ENCODE data around the gene NUDT3. TPM values are rescaled to one million over a fixed set of nuclear protein-coding genes. Genes with fewer than 3 reads are reported as not detected.
A peak's percentile ranks its signal among the peaks of the same experiment; 100 is the strongest.

NUDT3 gene
- total RNA-seq, 1 donor from 2014 or later = 29.1 TPM

DNA sequence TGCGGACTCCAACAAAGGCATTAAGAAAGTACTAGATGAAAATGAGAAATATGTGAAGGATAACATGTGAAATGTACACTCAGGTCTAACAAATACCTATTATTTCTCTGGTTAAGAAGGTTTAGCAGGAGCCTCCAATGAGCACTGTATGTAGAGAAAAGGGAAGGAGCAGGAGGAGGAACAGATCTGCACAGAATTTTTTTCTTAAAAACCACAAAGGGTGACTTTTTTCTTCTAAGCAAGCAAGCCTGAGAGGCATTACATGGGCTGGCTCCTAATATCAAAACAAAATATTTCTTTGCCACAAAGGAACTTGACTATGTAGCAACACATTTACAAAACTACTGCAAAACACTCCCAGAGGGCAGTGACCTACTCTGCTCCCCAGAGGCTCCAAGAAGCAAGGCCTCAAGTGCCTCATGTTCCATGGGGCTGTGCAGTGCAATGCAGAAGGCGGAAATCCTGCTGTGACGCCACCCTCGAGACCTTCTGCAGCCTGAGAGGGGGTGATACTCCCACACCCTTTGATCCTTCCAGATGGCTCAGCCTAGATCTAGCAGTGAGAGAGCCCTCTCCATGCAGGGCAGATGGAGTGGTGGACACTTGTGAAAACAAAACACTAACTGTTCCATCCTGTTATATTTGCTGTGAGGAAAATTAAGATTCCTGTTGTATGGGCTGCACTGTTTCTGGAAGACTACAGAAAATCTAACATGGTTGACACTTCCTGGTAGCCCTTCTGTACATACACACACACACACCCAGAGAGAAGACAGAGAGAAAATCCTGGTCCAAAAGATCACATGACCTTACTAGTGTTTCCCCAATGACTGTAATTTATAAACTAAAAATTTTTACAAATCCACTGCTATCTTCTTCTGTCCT is 107.7 kb downstream of the NUDT3 start:
- no peaks in the 10 kb centered on the region for H3K9me3 ChIP-seq
- H3K27ac ChIP-seq = peak overlapping the region; percentile 56
- peaks cover 37% of the 10 kb centered on the region for H3K4me1 ChIP-seq
- no peaks in the 10 kb centered on the region for H3K27me3 ChIP-seq (ENCODE audit: low read depth)
- peaks cover 6% of the 10 kb centered on the region for H3K36me3 ChIP-seq
- TF ChIP-seq, protein P1, sequence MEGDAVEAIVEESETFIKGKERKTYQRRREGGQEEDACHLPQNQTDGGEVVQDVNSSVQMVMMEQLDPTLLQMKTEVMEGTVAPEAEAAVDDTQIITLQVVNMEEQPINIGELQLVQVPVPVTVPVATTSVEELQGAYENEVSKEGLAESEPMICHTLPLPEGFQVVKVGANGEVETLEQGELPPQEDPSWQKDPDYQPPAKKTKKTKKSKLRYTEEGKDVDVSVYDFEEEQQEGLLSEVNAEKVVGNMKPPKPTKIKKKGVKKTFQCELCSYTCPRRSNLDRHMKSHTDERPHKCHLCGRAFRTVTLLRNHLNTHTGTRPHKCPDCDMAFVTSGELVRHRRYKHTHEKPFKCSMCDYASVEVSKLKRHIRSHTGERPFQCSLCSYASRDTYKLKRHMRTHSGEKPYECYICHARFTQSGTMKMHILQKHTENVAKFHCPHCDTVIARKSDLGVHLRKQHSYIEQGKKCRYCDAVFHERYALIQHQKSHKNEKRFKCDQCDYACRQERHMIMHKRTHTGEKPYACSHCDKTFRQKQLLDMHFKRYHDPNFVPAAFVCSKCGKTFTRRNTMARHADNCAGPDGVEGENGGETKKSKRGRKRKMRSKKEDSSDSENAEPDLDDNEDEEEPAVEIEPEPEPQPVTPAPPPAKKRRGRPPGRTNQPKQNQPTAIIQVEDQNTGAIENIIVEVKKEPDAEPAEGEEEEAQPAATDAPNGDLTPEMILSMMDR (IDR thresholded peaks at IDR 0.05) = no peak
- no peak overlapping the region for H3K4me3 ChIP-seq
- ATAC-seq (peak; percentile 84 to 91), DNase-seq (peak; percentile 76)
- intact Hi-C loops (cut with DNase I) = no loop called here

DNA sequence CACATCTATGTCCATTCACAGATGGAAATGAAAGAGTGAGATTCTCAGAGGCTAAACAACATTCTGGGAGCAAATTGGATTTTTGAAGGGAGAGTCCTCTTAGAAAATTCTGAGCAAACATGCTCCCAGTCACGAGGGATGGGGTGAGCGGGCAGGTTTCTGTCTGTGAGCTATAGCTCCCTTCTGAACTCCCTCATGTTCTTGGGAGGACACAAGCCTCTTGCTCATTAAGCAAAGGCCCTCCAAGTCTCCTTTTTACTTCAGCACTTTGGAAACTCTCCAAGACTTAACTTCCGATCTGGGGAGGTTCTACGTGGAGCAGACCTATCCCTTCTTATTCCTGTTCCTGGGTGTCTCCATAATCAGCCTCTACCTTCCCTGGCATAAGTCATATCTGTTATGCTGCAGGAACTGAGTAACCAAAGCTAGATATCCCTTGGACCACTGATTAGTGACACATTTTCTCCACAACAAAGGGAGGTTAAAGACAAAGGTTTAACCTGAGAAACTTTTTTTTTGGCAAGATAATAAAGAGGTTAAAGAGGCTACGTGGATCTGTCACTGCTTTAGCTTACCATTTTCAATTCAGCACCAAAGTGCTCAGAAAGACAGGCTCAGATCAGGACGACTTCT is 110.7 kb downstream of the NUDT3 start:
- intact Hi-C loops (cut with DNase I) = no loop called here
- no peaks in the 10 kb centered on the region for H3K36me3 ChIP-seq
- DNase-seq = no peak
- H3K9me3 ChIP-seq = no peaks in the 10 kb centered on the region
- H3K4me3 ChIP-seq = no peak overlapping the region
- H3K4me1 ChIP-seq = peaks cover 39% of the 10 kb centered on the region
- no peaks in the 10 kb centered on the region for H3K27me3 ChIP-seq (ENCODE audit: low read depth)
- ATAC-seq = no peak
- TF ChIP-seq, protein P1 (IDR thresholded peaks at IDR 0.05) = no peak
- no peak overlapping the region for H3K27ac ChIP-seq

- no peak for ATAC-seq
- DNase-seq = no peak
- H3K4me3 ChIP-seq = no peak overlapping the region
- H3K36me3 ChIP-seq = no peaks in the 10 kb centered on the region
- TF ChIP-seq, protein P1 (IDR thresholded peaks at IDR 0.05) = no peak
- no peaks in the 10 kb centered on the region for H3K9me3 ChIP-seq
- intact Hi-C loops (cut with DNase I) = no loop called here
- H3K27ac ChIP-seq = no peak overlapping the region
- no peaks in the 10 kb centered on the region for H3K27me3 ChIP-seq (ENCODE audit: low read depth)
- peaks cover 32% of the 10 kb centered on the region for H3K4me1 ChIP-seq
Observed at GRCh38 chr6:34280216-34280615, 112.3 kb downstream of the NUDT3 start.

DNA sequence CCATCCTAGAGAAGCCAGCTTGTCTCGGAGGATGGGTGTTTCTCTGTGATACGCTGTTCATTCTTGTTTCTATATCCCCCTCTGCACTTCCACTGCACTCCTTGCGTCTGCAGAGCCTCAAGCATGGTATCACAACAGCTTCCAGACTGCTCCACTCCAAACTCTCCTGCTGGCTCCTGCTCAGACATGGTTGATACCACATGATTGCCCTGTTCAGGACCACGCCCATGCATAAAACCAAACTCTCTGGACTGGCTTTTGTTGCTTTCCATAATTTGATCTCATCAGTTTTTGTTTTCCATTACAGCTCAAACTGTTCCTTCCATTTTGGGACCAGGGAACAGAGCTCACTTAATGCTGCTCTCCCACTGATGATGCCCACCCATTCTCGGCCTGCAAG is 113.6 kb downstream of the NUDT3 start:
- no peaks in the 10 kb centered on the region for H3K9me3 ChIP-seq
- ATAC-seq = no peak
- H3K4me1 ChIP-seq = peaks cover 21% of the 10 kb centered on the region
- H3K4me3 ChIP-seq = no peak overlapping the region
- TF ChIP-seq, protein P1 (IDR thresholded peaks at IDR 0.05) = no peak
- H3K36me3 ChIP-seq = no peaks in the 10 kb centered on the region
- no peak overlapping the region for H3K27ac ChIP-seq
- H3K27me3 ChIP-seq (ENCODE audit: low read depth) = no peaks in the 10 kb centered on the region
- intact Hi-C loops (cut with DNase I) = no loop called here
- no peak for DNase-seq

GRCh38 chr6:34277763-34278112 is 114.7 kb downstream of the NUDT3 start:
- TF ChIP-seq, protein P1 (IDR thresholded peaks at IDR 0.05) = no peak
- no peak for DNase-seq
- peaks cover 24% of the 10 kb centered on the region for H3K4me1 ChIP-seq
- no peak overlapping the region for H3K27ac ChIP-seq
- no peak for ATAC-seq
- no peaks in the 10 kb centered on the region for H3K36me3 ChIP-seq
- H3K27me3 ChIP-seq (ENCODE audit: low read depth) = no peaks in the 10 kb centered on the region
- no peak overlapping the region for H3K4me3 ChIP-seq
- H3K9me3 ChIP-seq = no peaks in the 10 kb centered on the region
- intact Hi-C loops (cut with DNase I) = no loop called here

Data from lower lobe of right lung (tissue), 2 donors.